ENCODE results near the gene ARPC5.

The ARPC5 gene

GRCh38 chr1:183653876-183654451 is 18.4 kb upstream of the ARPC5 start:
- no peak for TF ChIP-seq CTCF (IDR thresholded peaks at IDR 0.05; ENCODE audit: extremely low read depth, missing control alignments)
- no peak for DNase-seq (ENCODE audit: low spot score)

- DNase-seq (ENCODE audit: low spot score), result no peak
These were observed 17.8 kb upstream of the ARPC5 start for GRCh38 chr1:183653462-183653794.

GRCh38 chr1:183652547-183653461 is 17.2 kb upstream of the ARPC5 start, which contains the start of gene APOBEC4:
Gene APOBEC4 (minus strand): TSS chr1:183653316. CDS start chr1:183648781, 4,535 bp downstream.
- TF ChIP-seq CTCF (IDR thresholded peaks at IDR 0.05; ENCODE audit: extremely low read depth, missing control alignments), result no peak
- no peak for DNase-seq (ENCODE audit: low spot score)

More at GRCh38 chr1:183653462-183653794, 17.8 kb upstream of the ARPC5 start:
- no peak for TF ChIP-seq CTCF (IDR thresholded peaks at IDR 0.05; ENCODE audit: extremely low read depth, missing control alignments)

- peak; percentile 34 for DNase-seq (ENCODE audit: low spot score)
- no peak for TF ChIP-seq CTCF (IDR thresholded peaks at IDR 0.05; ENCODE audit: extremely low read depth, missing control alignments)
These were observed 16.5 kb upstream of the ARPC5 start for GRCh38 chr1:183652107-183652506.

- no peak for TF ChIP-seq CTCF (IDR thresholded peaks at IDR 0.05; ENCODE audit: extremely low read depth, missing control alignments)
- no peak for DNase-seq (ENCODE audit: low spot score)
These were observed 16.0 kb upstream of the ARPC5 start for GRCh38 chr1:183651612-183652011.

GRCh38 chr1:183648042-183648441 is 12.5 kb upstream of the ARPC5 start:
- no peak for DNase-seq (ENCODE audit: low spot score)
- TF ChIP-seq CTCF (IDR thresholded peaks at IDR 0.05; ENCODE audit: extremely low read depth, missing control alignments), result no peak

GRCh38 chr1:183646776-183647175 is 11.2 kb upstream of the ARPC5 start:
- DNase-seq (ENCODE audit: low spot score), result no peak
- TF ChIP-seq CTCF (IDR thresholded peaks at IDR 0.05; ENCODE audit: extremely low read depth, missing control alignments), result no peak

All from GM20000 (cell line).